ENCODE results near the gene POLR3GL.

POLR3GL gene

DNA sequence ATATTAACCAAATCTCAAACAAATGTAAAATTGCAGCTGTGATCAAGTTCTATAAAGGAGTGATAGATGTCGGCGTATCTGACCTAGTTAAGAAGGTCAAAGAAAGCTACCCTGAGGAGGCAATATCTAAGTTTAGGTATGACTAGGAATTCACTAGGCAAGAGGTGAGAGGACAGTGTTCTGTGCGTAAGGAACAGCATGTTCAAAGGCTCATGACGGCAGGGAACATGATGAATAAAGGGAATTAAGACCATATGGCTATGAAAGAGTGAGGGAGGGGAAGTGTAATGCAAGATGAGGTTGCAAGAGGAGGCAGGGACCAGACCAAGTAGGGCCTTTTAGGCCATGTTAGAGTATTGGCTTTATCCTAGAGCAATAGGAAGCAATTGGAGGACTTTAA is 15.3 kb upstream of the POLR3GL start:
- no peak for DNase-seq (ENCODE audit: low read depth in 2 of 2)

DNA sequence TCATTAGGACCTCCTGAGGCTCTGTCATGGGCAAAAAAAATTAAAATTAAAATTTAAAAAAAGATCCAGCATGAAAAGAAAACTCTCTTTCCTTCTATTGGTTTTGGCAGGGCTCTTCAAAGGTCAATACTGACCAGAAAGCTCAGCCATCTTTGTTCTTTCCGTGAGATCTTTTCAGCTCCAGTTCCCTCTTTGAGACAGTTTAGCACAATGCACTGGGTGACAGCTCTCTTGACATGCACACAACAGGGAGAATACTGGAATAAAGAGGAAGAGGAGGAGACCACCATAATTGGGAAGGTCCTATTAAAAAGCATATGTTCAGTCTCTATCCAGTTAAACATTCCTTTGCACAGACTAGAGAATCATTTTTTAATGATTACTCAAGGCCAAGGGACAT is 13.0 kb upstream of the POLR3GL start:
- DNase-seq (ENCODE audit: low read depth in 2 of 2), result no peak

DNA sequence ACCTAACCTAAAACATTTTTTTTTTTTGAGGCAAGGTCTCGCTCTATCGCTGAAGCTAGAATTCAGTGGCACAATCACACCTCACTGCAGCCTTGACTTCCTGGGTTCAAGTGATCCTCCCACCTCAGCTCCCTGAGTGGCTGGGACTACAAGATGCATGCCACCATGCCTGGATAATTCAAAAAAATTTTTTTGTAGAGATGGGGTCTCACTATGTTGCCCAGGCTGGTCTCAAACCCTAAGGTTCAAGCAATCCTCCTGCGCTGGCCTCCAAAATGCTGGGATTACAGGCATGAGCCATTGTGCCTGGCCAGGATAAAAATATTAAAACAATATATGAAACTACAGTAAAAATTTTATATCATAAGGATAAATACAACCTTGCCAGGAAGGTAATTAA is 11.6 kb upstream of the POLR3GL start:
- no peak for DNase-seq (ENCODE audit: low read depth in 2 of 2)

DNA sequence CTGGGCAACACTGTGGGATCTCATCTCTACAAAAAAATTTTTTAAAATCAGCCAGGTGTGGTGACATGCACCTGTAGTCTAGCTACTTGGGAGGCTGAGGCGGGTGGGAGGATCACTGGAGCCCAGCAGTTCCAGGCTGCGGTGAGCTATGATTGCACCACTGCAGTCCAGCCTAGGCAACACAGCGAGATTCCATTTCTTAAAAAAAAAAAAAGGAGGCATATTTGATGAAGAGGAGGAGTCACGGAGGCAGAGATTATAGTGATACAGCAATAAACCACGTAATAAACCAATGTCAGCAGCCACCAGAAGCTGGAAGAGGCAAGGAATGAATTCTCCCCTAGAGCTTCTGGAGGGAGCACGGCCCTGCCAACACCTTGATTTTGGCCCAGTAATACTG is 10.6 kb upstream of the POLR3GL start:
- DNase-seq (ENCODE audit: low read depth in 2 of 2), result no peak

DNA sequence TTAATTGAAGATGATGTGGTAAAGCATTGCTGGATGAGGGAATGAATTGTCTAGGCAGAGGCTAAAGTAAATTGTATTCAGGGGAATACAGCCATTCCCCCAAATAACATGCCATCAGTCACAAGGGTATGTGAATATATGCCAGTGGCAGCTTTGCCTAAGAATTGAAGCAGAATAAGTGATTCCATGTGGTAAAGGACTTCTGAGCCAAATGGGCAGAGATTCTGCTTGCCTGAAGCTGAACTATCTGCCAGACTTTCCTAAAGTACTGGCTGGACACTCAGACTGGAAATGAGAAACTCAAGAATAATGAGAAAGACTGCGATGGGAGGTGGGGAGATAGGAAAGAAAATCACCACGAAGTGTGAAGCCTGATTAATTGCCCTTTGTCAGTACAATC is 9.1 kb upstream of the POLR3GL start:
- no peak for DNase-seq (ENCODE audit: low read depth in 2 of 2)

DNA sequence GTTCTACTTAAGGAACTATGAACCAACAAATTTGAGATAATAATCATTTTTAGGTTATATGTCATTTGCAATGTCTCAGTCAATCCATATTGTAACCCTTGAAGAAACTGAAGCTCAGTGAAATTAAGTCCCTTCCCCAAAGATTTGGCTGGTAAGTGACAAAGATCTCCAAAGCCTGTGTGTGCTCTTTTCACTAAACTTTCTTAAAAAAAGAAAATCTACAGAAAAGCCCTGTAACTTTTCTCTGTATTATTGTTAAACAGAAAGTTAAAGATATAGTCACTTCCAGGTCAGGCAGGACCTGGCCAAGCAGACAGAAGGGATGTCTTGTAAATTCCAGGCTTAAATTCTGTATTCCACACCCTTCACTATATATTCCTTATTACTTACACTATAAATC is 8.1 kb upstream of the POLR3GL start:
- no peak for DNase-seq (ENCODE audit: low read depth in 2 of 2)

DNA sequence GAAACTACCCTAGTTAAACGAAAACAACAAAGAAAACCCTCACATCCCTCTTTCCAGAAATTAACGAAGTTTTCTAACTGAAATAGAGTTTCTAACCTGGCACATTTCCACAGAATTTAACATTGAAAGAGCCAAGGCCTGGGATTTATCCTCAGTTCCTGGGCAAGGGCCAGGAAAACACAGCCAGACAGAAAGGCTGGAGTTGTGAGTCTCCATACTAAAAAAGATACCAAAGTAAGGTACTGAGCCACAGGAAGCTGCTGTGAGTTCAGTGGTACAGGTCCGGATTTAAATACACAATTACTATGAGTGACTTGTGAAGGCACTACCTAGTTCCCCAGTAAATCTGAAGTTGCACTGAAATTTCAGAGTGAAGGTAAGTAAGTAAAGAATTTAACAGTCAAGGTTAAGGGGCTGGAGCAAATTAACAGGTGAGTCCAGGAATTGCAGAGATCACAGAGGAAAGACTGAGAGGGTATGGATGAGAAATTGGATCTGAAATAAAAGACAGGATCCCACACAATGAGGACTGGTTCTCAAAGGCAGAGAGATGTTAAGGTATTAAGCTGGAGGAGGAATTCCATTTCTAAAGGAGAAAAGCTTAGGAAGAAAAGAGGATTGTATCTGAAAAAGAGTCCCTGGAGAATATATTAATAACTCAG is 7.6 kb upstream of the POLR3GL start:
- no peak for DNase-seq (ENCODE audit: low read depth in 2 of 2)

DNA sequence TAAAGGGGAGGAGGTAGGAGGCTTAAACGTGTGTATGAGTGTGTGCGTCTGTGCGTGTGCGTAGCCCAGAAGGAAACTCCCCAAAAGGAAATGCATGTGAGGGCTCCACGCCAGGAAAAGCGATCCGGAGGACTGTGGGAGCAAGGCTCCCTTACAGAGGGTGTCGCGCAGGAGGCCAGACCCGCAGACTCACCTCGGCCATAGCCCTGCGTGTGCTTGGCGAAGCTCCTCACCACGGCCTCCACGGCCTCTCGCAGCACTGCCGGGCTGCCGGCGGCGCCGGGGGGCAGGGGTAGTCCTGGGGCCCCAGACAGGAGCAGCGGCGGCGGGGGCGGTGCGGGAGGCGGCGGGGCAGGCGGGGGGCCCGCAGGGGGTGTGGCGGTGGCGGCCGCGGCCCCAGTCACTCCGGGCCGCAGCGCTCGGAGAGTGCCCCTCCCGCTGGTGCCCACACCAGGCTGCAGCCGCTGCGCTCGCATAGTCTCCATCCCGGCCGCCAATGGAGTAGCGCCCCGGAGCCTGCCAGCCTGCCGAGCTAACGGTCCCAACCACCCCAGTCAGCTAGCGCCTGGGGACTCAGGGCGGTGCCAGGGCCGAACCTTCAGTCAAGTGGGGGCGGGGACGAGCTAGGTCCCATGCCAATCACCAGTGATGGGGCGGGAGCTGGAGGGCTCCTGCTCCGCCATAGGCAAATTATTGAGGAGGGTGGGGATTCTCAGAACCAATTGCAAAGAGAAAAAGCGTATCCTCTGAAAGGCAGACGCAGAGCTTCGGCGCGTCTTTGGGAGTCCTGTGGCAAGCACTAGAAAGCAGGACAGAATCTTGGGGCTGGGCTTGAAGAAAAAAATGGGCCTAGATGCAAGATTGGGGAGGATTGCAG is 6.8 kb upstream of the POLR3GL start, which contains the start of gene LIX1L:
Gene LIX1L (minus strand): TSS at position 575 of the 877 bp plus-strand sequence. CDS start 90 bp downstream, at position 485.
- DNase-seq (ENCODE audit: low read depth in 2 of 2), result peak; percentile 94 to 96

DNA sequence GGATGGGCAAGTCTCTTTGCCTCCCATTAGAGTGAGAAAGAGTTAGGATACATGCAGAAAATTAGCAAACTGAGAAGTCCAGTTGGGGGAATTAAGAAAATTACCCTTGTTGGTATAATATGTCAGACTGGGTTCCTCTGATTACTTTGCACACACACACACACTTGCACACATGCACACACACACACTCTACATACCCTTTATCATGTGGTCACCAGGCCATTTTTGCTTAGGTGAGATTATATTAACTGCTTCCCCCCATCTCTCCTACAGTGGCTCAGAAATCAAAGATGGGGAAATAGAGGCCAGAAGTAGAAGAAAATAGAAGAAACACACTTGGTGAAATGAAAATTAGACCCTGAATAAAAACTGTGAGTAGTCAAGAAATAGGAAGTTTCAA is 5.8 kb upstream of the POLR3GL start:
- no peak for DNase-seq (ENCODE audit: low read depth in 2 of 2)

DNA sequence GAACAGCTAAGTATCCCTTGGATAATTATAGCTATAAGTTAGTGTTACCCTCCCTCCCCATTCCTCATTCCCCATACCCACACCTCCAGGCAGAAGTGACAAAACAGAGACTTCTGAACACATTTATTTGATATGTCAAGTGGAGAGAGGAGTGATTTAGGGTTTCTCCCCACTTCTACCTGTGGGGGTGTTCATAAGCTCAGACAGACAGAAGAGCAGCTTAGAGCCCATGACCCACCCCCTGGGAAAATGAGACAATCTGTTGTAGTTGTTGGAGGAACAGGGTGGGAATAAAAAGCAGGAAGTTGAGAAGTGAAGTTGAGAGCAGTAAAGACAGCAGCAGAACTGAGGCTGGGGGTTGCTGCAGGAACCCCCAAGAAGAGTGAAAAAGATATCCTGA is 5.2 kb upstream of the POLR3GL start:
- DNase-seq (ENCODE audit: low read depth in 2 of 2), result no peak

DNA sequence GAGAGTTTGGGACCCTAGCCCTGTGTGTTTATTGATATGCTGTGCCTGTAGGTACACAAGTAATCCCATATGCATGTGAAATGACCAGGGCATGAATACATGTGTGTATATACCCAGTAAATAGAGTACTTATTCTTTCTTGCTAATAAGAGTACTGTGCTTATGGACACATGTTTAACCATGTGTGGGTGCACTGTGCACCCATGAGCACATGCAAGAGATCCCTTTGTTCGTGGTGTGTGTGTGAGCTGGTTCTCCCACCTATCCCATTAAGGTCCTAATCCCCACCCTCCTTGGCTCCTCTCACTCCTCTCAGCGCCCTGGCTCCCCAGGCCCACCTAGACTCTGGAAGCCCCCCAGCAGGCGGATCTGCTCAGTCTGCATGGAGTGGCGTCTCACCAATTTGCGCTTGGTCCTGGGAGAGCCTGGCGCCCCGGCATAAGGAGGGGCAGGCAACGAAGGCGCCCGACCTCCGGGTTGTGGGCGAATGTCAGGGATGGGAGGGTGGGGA is 4.5 kb upstream of the POLR3GL start:
- DNase-seq (ENCODE audit: low read depth in 2 of 2), result no peak

DNA sequence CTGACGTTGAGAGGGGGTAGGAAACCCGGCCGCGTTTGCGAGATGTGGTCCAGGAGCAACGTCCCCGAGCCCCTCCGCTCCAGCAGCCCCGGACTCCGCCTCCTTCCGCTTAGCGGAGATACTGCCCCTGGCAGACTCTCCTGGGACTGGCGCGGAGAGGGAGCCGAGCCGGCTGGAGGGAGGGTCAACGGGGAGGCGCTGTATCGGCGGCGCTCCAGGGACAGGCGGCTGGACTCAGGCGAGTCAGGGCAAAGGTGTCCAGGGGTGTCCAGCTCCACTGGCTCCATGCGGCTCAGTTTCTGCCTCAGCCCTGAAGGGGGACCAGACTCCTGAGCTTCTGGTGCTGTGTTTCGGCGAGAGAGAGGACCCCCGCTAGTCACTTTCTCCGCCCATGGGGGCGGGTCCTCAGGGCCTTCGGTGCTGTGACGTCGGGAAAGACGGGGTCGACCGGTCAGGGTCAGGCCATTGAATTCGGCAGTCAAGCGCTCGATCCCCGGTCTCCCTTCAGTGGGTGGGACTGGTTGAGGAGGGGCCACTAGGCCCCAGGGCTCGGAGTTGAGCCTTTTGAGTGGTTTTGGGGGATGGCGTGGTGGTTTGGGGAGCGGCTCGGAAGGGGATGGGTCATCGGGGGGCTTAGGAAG is 3.9 kb upstream of the POLR3GL start:
- no peak for DNase-seq (ENCODE audit: low read depth in 2 of 2)

DNA sequence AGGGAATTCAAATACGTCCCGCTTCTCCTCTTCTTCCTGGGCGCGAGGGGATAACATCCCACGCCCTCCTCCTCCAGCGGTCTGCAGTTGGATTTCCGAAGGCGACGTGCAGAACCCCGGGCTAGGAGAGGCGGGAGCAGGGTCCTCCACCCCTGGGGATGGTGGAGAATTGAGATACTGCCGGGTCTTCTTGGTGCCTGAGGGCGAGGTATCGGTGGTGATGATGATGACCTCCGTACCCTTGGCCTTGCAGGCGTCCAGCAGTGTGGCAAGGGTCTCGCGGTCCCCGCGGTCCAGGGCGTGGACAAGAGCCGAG is 3.4 kb upstream of the POLR3GL start:
- DNase-seq (ENCODE audit: low read depth in 2 of 2), result no peak

DNA sequence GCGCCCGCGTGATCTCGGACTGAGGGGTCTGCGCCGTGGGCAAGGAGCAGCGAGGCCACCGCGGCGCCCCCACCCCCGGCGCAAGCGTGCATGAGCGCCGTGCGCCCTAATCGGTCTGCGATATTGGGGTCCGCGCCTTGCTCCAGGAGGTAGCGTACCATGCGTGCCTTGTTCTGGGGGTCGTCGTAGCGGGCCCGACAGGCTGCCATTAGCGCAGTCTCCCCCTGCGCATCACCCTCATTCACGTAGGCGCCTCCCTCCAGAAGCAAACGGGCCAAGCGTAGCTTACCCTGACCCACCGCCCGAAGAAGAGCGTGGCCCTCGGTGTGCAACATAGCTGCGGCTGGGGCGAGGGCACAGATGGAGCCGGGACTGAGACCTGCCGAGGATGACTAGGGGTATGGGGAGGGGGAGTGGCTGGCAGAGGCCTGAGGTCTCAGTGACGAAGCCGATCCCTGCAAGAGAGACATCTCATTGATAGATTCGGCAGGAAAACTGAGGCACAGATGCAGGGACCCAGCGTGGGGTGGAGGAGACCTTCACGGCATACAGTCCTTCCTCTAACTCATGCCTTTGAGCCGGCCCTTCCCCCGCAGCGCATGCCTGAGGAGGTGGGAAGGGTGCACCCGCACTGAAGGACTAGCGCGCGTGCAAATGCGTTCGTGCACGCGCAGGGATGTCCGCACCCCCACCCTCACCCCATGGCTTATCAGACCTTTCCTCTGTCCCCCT is 2.9 kb upstream of the POLR3GL start:
- no peak for DNase-seq (ENCODE audit: low read depth in 2 of 2)

DNA sequence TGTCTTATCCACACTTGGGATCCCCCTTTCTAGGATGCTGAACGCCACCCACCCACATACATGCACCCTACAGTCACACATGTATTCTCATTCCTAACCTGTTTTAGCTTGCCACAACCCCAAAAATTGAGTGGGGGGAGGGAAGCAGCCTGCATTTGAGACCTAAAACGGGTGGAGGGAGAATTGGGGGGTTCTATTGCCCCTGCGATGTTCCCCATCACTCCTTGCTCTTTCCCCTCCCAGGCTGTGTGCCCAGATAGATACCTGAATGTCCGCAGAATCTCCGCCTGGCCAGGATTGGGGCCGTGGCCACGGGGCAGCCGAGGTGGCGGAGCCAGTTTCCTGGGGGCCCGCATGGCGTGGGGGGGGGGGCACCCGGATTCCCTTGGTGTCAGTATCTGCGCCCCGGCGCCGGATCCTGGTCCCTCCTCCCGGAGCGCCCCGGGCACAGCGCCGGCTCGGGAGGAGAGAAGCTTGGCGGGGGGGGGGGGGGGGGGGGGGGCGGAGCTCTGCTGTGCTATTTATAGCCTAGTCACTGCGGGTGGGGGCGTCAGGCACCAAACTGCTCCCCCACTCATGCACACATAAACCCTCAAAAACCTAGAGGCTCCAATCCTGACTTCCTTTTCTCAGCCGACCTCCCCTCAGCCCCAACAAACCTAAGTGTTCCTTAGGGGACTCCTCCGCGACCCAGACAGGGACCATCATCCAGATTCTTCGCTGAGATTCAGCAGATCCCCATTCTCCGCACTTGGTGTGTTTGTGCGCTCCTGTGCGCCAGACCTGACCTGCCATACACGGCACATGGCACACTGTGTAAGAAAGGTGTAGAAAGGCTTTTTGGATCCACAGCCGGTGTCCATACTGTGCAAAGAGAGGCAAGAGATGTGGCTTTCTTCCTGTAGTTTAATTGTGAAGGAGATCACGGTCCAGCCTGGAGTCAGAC is 2.1 kb upstream of the POLR3GL start:
- no peak for DNase-seq (ENCODE audit: low read depth in 2 of 2)

DNA sequence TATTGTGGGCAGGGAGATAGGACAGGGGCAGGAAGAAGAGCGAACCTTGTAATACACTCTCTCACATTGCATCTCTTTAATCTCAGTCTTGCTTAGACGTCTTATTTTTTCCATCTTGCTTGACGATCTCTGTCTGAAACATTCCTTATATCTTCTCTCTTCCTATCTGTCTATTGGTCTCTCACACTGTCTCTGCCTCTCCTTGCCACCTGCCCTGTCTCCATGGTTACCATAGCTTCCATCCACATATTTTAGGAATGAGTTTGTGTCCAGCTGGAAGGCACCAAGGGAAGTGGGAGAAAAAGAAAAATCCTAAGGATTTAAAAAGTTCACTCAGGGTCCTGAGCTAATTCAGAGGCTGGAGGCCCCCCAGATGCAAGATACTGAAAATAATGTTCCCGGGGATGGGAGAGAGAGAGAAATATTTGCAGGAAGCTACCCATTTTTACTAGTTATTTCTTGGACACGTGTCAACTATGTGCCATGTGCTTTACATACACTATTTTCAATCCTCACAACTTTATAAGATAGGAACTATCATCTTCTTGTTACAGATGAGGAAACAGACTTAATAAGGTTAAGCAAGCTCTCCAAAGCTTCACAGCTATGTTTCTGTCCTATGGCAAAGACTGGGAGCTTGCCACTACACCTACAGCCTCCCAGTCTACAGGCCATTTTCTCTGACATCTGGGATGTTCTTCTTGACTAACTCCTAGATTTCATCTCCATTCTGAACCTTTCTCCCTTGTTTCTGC is 1.0 kb upstream of the POLR3GL start:
- no peak for DNase-seq (ENCODE audit: low read depth in 2 of 2)

DNA sequence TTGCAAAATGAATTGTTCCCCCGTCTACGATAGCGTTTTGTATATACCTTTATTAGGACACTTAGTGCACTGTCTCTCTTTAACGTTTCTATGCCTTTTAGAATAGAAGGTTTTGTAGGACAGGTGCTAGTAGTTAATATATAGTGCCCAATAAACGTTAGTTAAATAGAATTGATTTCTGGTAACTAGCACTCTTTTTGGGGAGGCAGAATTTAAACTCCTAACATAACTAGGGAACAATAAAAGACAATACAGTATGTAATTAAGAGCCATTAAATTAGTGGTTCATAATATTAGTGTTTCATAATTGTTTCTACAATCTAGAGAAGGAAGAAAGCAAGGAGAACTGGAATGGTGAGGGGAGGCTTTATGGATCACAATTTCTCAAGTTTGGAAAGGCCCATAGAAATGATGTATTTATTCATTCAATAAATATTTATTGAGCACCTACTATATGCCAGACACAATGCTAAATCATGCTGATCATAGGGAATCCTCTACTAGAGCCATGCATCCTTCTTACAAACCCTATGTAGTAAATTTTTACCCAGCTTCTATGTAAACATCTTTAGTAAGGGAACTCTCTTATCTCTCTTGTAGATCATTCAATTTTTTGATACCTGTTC is 742 bp downstream of the POLR3GL start:
- no peak for DNase-seq (ENCODE audit: low read depth in 2 of 2)

DNA sequence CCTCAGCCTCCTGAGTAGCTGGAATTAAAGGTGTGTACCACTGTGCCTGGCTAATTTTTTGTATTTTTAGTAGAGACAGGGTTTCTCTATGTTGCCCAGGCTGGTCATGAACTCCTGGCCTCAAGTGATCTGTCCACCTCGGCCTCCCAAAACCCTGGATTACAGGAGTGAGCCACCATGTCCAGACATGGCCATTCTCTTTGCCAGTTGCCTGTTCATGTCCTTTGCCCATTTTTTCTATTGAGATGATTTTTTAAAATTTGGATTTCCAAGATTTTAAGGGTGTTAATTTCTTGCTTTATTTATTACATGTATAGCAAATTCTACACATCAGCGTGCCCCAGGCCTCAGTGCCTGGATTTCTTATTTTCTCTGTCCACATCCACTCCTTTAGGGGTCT is 2.8 kb downstream of the POLR3GL start:
- DNase-seq (ENCODE audit: low read depth in 2 of 2), result no peak

DNA sequence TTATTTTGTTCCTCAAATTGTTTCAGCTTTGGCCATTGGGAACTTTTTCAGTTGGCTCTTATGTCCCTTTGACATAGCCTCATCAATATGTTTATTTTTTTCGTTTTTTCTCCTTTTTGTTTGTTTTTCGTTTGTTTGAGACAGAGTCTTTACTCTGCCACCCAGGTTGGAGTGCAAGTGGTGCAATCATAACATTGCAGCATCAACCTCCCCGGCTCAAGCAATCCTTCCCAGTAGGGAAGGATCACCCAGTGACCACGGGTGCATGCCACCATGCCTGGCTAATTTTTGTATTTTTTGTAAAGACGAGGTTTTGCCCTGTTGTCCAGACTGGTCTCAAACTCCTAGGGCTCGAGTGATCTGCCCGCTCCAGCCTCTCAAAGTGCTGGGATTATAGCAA is 8.1 kb downstream of the POLR3GL start:
- no peak for DNase-seq (ENCODE audit: low read depth in 2 of 2)

DNA sequence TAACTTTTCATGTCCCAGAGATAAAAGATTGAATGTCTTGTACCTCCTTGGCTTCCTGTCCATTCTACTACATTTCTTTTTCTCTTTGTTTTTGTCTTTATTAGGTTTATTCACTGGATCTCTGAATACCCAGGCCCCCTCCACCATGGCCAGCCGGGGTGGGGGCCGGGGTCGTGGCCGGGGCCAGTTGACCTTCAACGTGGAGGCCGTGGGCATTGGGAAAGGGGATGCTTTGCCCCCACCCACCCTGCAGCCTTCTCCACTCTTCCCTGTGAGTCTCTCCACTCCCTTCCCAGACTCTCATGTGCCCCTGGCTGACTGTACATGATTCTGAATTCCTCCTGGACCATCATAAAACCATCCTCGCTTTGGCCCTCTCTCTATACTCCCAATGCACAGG is 10.2 kb downstream of the POLR3GL start:
- no peak for DNase-seq (ENCODE audit: low read depth in 2 of 2)
